Type B pancreatic cell (in vitro differentiated cells): ENCODE results near the gene CYP19A1. TPM values are rescaled to one million over a fixed set of nuclear protein-coding genes. Genes with fewer than 3 reads are reported as not detected.

Source experiments
- DNase-seq: peaks from one replicate; pipeline ENCODE4 v3.0.0; 2021; ENCODE audit warnings: mixed read lengths; ENCODE audit not compliant: unreplicated experiment; ENCODE audit errors: extremely low spot score
- H3K27ac Mint-ChIP-seq: 2 replicates; pipeline ENCODE4 v1.8.0; 2021; ENCODE audit warnings: mild to moderate bottlenecking, mixed read lengths
- H3K27me3 Mint-ChIP-seq: 2 replicates; pipeline ENCODE4 v1.8.0; 2021; ENCODE audit warnings: mixed read lengths
- H3K36me3 Mint-ChIP-seq: 2 replicates; pipeline ENCODE4 v1.8.0; 2021; ENCODE audit warnings: mixed read lengths
- H3K4me1 Mint-ChIP-seq: one replicate; pipeline ENCODE4 v1.8.0; 2021; ENCODE audit warnings: mixed read lengths; ENCODE audit not compliant: unreplicated experiment
- H3K4me3 Mint-ChIP-seq: 2 replicates; pipeline ENCODE4 v1.8.0; 2021; ENCODE audit warnings: mild to moderate bottlenecking, mixed read lengths
- H3K9me3 Mint-ChIP-seq: 2 replicates; pipeline ENCODE4 v1.8.0; 2021; ENCODE audit warnings: mixed read lengths
- CTCF ChIP-seq: fragments of 200-600 bp; sonication (generic); conservative IDR thresholded peaks from 2 replicates; pipeline ENCODE4 v1.5.0; 2021; ENCODE audit warnings: antibody characterized with exemption, mild to moderate bottlenecking
- total RNA-seq: library from RNA; stranded (reverse); gene quantifications from 2 replicates; pipeline ENCODE4 v1.2.1, GENCODE V29; 2021; ENCODE audit warnings: low replicate concordance

Gene CYP19A1
- total RNA-seq, 1 donor from 2014 or later = 1.3 TPM

GRCh38 chr15:51212909-51213308, 125.5 kb downstream of the CYP19A1 start:
- H3K27me3 Mint-ChIP-seq = peaks cover 20% of the 10 kb centered on the region
- no peaks in the 10 kb centered on the region for H3K36me3 Mint-ChIP-seq
- H3K4me3 Mint-ChIP-seq = no peak overlapping the region
- no peaks in the 10 kb centered on the region for H3K4me1 Mint-ChIP-seq
- H3K27ac Mint-ChIP-seq = no peak overlapping the region
- H3K9me3 Mint-ChIP-seq = no peaks in the 10 kb centered on the region
- DNase-seq = no peak
- TF ChIP-seq CTCF = no peak

GRCh38 chr15:51212239-51212638, 126.2 kb downstream of the CYP19A1 start:
- no peaks in the 10 kb centered on the region for H3K4me1 Mint-ChIP-seq
- no peak overlapping the region for H3K4me3 Mint-ChIP-seq
- no peak overlapping the region for H3K27ac Mint-ChIP-seq
- no peak for DNase-seq
- no peak for TF ChIP-seq CTCF
- H3K36me3 Mint-ChIP-seq = no peaks in the 10 kb centered on the region
- no peaks in the 10 kb centered on the region for H3K9me3 Mint-ChIP-seq
- peaks cover 20% of the 10 kb centered on the region for H3K27me3 Mint-ChIP-seq

GRCh38 chr15:51205050-51205975, 133.1 kb downstream of the CYP19A1 start:
- TF ChIP-seq CTCF = no peak
- no peak overlapping the region for H3K4me3 Mint-ChIP-seq
- H3K36me3 Mint-ChIP-seq = no peaks in the 10 kb centered on the region
- no peaks in the 10 kb centered on the region for H3K9me3 Mint-ChIP-seq
- H3K4me1 Mint-ChIP-seq = no peaks in the 10 kb centered on the region
- no peak overlapping the region for H3K27ac Mint-ChIP-seq
- H3K27me3 Mint-ChIP-seq = peaks cover 7% of the 10 kb centered on the region
- no peak for DNase-seq

- H3K4me1 Mint-ChIP-seq = no peaks in the 10 kb centered on the region
- H3K36me3 Mint-ChIP-seq = no peaks in the 10 kb centered on the region
- TF ChIP-seq CTCF = no peak
- H3K9me3 Mint-ChIP-seq = no peaks in the 10 kb centered on the region
- DNase-seq = no peak
- no peak overlapping the region for H3K4me3 Mint-ChIP-seq
- H3K27ac Mint-ChIP-seq = no peak overlapping the region
- peaks cover 7% of the 10 kb centered on the region for H3K27me3 Mint-ChIP-seq
These were observed 134.6 kb downstream of the CYP19A1 start for GRCh38 chr15:51203797-51204196.

GRCh38 chr15:51202783-51203182, 135.6 kb downstream of the CYP19A1 start:
- Mint-ChIP-seq H3K27me3 (peaks cover 17% of the 10 kb centered on the region), H3K36me3 (no peaks in the 10 kb centered on the region)

More at GRCh38 chr15:51202783-51203182, 135.6 kb downstream of the CYP19A1 start:
- no peak overlapping the region for H3K27ac Mint-ChIP-seq
- H3K4me3 Mint-ChIP-seq = no peak overlapping the region
- no peak for TF ChIP-seq CTCF
- no peak for DNase-seq
- no peaks in the 10 kb centered on the region for H3K9me3 Mint-ChIP-seq
- no peaks in the 10 kb centered on the region for H3K4me1 Mint-ChIP-seq
